Cardiac muscle cell (in vitro differentiated cells and primary cell): ENCODE data around the gene CAMKK1. TPM values are rescaled to one million over a fixed set of nuclear protein-coding genes. Genes with fewer than 3 reads are reported as not detected.

Experiments
- DNase-seq, 2 donors: peaks; one replicate each; pipeline versions ENCODE4 v3.0.0 to v3.0.0-alpha.2; 2010 to 2017; ENCODE audit warnings: low read depth in 1 of 2, low spot score in 1 of 2
- H3K27ac ChIP-seq: fragments of 200-600 bp; sonication (generic); 2 replicates; pipeline ENCODE4 v1.5.1; 2016
- H3K27me3 ChIP-seq: fragments of 200-600 bp; sonication (generic); 2 replicates; pipeline ENCODE4 v1.6.0; 2016; ENCODE audit warnings: control low read depth
- H3K36me3 ChIP-seq: fragments of 200-600 bp; sonication (generic); 2 replicates; pipeline ENCODE4 v1.5.1; 2016; ENCODE audit warnings: control low read depth
- H3K4me1 ChIP-seq: fragments of 200-600 bp; sonication (generic); 2 replicates; pipeline ENCODE4 v1.8.1; 2017; ENCODE audit warnings: low read depth, mild to moderate bottlenecking, mixed run types
- H3K4me3 ChIP-seq: fragments of 200-600 bp; sonication (generic); 2 replicates; pipeline ENCODE4 v1.5.1; 2016; ENCODE audit warnings: mild to moderate bottlenecking
- H3K9me3 ChIP-seq: fragments of 200-600 bp; sonication (generic); 2 replicates; pipeline ENCODE4 v1.5.1; 2017; ENCODE audit warnings: low read depth, mild to moderate bottlenecking, control low read depth
- polyA plus RNA-seq: library from polyadenylated mRNA; unstranded; fragments of >200 nt; fragmentation: Nextera tagmentation; extraction: Ambion mirVana; gene quantifications from 2 replicates; pipeline ENCODE4 v1.2.1, GENCODE V29; 2016
- total RNA-seq: library from RNA; depleted of rRNA; stranded (reverse); fragments of >200 nt; gene quantifications from 2 replicates; pipeline ENCODE4 v1.2.3, GENCODE V29; 2016
- TF ChIP-seq, protein P1 (sequence below): IDR thresholded peaks from 2 replicates; pipeline ENCODE4 v1.5.1; 2012; ENCODE audit warnings: low read depth, mild to moderate bottlenecking, low read length

CAMKK1 gene
- total and polyA plus RNA-seq, 2 experiments from 2014 or later = 7.7 to 12.4 TPM

DNA sequence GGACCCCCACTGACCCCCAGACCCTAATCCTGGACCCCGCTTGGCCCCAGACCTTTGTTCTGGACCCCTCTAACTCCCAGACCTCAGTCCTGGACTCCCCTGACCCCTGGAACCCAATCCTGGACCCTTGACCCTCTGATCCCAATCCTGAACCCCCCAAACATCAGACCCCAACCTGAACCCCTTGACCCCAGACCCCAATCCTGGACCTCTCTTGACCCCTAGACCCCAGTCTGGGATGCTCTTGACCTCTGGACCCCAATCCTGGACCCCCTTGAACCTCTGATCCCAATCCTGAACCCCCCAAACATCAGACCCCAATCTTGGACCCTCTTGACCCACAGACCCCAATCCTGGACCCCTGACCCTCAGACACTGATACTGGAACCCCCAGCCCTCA lies 36.9 kb upstream of the CAMKK1 start:
- Histone ChIP-seq H3K36me3 (no peaks in the 10 kb centered on the region), H3K9me3 (no peaks in the 10 kb centered on the region), H3K4me3 (no peak overlapping the region), H3K27ac (no peak overlapping the region), H3K27me3 (no peaks in the 10 kb centered on the region), H3K4me1 (peaks cover 35% of the 10 kb centered on the region)
- TF ChIP-seq, protein P1, sequence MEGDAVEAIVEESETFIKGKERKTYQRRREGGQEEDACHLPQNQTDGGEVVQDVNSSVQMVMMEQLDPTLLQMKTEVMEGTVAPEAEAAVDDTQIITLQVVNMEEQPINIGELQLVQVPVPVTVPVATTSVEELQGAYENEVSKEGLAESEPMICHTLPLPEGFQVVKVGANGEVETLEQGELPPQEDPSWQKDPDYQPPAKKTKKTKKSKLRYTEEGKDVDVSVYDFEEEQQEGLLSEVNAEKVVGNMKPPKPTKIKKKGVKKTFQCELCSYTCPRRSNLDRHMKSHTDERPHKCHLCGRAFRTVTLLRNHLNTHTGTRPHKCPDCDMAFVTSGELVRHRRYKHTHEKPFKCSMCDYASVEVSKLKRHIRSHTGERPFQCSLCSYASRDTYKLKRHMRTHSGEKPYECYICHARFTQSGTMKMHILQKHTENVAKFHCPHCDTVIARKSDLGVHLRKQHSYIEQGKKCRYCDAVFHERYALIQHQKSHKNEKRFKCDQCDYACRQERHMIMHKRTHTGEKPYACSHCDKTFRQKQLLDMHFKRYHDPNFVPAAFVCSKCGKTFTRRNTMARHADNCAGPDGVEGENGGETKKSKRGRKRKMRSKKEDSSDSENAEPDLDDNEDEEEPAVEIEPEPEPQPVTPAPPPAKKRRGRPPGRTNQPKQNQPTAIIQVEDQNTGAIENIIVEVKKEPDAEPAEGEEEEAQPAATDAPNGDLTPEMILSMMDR = no peak
- no peak for DNase-seq

DNA sequence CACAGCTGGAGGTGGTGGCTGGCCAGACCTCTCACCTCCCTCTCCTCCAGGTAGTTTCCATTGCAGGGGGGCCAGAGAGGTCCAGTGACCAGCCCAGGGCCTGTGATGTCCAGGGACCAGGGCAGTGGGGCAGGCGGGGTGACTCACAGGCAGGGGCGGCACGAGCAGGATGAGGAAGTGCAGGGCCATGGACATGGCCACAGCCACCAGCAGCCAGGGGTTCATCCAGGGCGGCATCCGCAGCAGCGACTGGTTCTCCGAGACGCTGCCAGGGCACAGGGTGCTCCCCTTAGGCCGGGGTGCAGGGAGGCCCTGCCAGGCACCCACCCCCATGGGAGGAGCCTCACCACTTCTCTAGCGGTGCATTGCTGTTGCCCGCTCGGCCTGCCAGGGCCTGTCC lies 36.3 kb upstream of the CAMKK1 start:
- Histone ChIP-seq H3K4me1 (peaks cover 37% of the 10 kb centered on the region), H3K27ac (no peak overlapping the region), H3K4me3 (no peak overlapping the region), H3K27me3 (no peaks in the 10 kb centered on the region), H3K36me3 (no peaks in the 10 kb centered on the region), H3K9me3 (no peaks in the 10 kb centered on the region)
- no peak for DNase-seq
- TF ChIP-seq, protein P1 = no peak

DNA sequence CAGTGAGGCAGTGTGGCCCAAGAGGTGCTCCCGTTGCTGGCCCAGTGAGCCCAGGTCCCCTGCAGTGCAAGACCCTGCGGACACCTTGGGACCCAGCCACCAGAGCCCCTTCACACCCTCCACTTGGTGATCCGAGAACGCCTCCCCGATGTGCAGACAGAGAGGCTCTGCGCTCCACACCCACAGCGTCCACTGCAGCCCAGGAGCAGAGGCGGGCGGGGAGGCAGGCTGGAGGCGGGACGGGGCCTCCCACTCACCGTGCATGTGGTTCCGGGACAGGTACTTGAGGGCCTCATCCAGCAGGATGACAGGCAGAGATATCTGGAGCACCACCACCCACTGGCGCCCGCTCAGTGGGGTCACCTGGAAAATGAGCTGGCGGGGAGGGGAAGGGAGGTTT lies 35.6 kb upstream of the CAMKK1 start:
- TF ChIP-seq, protein P1 = no peak
- Histone ChIP-seq H3K27me3 (no peaks in the 10 kb centered on the region), H3K9me3 (no peaks in the 10 kb centered on the region), H3K4me3 (no peak overlapping the region), H3K4me1 (peaks cover 37% of the 10 kb centered on the region), H3K27ac (peak overlapping the region; percentile 90), H3K36me3 (no peaks in the 10 kb centered on the region)
- DNase-seq = no peak

DNA sequence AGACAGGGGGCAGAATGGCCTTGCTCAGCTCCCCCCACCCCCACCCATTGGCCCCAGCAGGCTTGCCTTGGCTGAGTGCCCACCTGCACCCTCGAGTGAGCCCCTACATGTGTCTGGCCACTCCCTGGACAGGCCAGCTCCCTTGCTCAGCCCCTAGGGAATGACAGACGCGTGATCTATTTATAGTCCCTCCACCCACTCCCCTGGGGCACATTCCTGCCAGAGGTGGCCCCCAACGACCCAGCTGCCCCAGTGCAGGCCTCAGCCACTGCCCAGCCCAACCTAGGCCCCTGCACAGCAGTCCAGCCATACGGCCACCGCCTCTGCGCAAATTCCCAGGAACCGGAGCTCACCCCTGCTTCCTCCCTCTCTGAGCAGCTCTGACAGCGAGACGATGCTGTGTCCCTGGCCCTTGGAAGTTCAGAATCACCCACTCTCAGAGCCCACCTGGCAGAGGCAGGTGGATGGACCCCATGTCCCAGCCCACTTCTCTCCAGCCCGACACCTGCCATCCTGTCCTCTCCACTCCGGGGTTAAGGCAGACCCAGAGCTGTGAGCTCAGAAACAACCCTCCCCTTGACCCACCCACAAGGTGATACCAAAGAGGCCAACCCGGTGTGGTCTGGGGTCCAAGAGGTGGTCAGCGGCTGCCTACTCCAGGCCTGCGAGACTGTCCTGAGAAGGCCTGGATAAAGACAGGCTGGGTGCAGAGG lies 34.9 kb upstream of the CAMKK1 start:
- Histone ChIP-seq H3K9me3 (no peaks in the 10 kb centered on the region), H3K4me3 (no peak overlapping the region), H3K27ac (peak overlapping the region; percentile 90), H3K4me1 (peaks cover 37% of the 10 kb centered on the region), H3K36me3 (no peaks in the 10 kb centered on the region), H3K27me3 (no peaks in the 10 kb centered on the region)
- TF ChIP-seq, protein P1 = no peak
- peak in 1 of 2 donors; percentile 79 for DNase-seq

DNA sequence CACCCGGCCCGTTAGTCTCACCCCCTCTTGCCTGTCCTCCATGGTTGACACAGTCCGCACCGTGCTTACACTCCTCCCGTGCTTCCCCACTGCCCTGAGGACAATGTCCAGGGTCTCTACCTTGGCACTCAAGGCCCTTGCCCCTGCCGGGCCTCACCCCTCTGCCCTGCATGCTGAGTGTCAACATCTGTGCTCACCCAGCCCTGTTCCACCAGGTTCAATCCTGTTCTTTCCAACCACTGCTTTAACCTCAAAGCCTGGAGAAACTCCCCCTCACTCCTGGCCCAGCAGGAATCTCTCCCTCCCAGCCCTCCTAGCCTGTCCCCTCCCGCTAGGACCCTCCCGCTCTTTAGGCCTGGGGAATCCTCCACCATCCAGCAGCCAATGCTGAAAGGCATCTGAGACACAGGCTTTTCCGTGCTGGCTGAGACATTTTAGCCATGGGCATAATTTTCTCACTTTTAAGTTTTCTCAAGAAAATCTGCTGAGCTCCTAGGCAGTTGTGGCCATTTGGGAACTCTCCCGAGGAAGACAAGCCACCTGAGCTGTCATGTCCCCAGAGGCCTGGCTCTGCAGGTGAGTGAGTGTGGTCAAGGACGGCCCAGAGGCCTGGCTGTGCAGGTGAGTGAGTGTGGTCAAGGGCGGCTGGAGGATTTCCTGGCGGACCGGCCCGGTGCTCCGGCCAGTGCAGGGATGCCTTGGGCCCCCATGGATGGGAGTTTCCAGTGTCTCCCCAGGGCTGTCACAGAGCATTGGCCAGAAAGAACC lies 34.2 kb upstream of the CAMKK1 start:
- no peaks in the 10 kb centered on the region for H3K9me3 ChIP-seq
- DNase-seq = peak in 1 of 2 donors; percentile 40
- H3K4me1 ChIP-seq = peaks cover 37% of the 10 kb centered on the region
- H3K27ac ChIP-seq = peak overlapping the region; percentile 90
- no peaks in the 10 kb centered on the region for H3K36me3 ChIP-seq
- TF ChIP-seq, protein P1 = no peak
- H3K27me3 ChIP-seq = no peaks in the 10 kb centered on the region
- no peak overlapping the region for H3K4me3 ChIP-seq
